Left kidney (tissue), 2 donors: ENCODE data around the gene TBCEL. TPM values are rescaled to one million over a fixed set of nuclear protein-coding genes. Genes with fewer than 3 reads are reported as not detected.
"Not testable (repeated sequence)": the region's sequence is repeated elsewhere in the genome, so short reads cannot be mapped to it uniquely, and the experiment has no call there.

Source experiments
- DNase-seq: peaks from one replicate; pipeline ENCODE4 v3.0.0-alpha.2; 2013
- polyA plus RNA-seq: library from polyadenylated mRNA; unstranded; fragments of 120-200 nt; gene quantifications from one replicate; pipeline ENCODE4 v1.2.1, GENCODE V29; 2013; ENCODE audit not compliant: insufficient read length

TBCEL gene
- polyA plus RNA-seq, 1 donor: 28.7 TPM

DNA sequence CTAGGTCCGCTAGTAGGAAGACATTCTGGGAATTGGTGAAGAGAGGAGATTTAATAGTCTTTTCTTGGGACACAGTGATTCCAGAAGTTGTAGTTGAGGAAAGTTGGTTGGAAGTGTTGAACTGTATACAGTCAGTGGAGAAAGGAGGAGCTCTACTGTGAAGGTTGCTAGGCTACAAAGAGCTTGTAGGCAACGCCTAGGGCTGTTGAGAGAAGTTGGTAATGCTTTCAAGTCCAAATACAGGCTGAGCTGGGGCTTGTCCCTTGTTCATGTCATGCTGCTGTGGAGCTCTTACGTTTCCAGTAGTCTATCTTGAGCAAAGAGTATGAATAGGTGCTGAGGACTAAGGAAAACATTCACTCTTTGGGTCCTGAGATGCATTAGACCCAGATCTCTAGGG lies 1.1 kb downstream of the TBCEL start:
- no peak for DNase-seq

DNA sequence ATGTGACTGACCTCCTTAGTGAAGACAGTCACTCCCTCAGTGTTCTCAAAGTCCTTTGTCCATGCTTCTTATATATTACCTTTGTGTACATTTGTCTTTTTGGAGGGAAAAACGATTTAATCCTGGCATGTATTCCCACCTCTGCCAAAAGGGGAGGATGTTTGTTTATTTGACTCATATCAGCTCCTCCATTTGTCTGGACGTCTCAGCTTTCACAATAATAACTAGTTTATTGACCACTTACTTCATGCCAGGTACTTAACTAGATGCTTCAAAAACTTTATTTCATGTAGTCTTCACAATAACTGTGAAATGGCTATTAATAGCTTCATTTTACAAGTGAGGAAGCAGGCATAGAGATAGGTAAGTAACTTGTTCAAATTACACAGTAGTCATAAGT lies 5.3 kb downstream of the TBCEL start:
- DNase-seq: no peak

DNA sequence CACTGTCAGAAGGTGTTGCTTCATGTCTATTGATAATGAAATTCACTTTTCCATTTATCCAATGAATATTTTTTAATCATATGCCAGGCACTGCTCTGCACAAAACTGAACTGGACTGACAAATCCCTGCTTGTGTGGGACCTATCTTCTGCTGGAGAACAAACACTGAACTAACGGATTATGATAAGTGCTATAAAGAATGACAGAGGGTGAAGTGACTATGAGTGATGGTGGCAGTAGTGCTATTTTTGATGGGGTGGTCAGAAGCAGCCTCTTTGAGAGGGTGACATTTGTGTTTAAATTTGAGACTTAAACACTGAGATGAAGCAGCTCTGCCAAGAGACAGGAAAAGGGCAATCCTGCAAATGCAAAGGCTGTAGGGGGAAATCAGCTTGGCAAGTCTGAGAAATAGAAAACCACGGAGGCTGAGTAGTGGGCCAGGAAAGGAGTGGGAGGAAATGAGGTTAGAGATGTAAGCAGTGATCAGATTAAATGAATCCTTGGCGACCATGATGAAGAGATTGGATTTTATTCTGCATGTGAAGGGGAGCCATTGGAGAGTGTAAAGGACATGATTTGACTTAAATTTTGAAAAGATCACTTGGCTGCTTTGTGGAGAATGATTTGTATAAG lies 6.0 kb downstream of the TBCEL start:
- DNase-seq: no peak

DNA sequence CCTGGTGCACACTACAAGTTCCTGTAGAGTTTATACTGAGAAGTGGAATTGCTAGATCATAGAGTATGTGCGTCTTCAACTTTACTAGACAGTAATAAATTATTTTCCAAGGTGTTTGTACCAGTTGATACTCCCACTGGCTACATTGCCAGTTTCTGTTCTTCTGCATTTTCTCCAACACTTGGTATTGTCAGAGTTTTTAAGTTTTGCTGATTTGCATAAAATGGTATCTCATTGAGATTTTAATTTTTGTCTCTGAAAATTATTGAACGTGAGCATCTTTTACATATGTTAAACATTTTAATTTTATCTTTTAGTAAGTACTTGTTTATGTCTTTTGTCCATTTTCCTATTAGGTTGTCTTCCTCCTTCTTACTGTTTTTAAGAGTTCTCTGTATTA lies 7.3 kb downstream of the TBCEL start:
- DNase-seq: no peak

DNA sequence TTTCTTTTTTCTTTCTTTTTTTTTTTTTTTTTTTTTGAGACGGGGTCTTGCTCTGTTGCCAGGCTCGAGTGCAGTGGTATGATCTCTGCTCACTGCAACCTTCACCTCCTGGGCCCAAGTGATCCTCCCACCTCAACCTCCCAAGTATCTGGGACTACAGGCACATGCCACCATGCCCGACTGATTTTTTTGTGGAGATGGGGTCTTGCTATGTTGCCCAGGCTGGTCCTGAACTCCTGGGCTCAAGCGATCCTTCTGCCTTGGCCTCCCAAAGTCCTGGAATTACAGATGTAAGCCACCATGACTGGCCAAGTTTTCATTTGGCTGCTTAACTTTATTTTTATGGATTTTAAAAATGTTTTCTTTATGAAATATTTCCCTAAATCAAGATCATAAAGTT lies 7.7 kb downstream of the TBCEL start:
- not testable (repeated sequence) for DNase-seq

DNA sequence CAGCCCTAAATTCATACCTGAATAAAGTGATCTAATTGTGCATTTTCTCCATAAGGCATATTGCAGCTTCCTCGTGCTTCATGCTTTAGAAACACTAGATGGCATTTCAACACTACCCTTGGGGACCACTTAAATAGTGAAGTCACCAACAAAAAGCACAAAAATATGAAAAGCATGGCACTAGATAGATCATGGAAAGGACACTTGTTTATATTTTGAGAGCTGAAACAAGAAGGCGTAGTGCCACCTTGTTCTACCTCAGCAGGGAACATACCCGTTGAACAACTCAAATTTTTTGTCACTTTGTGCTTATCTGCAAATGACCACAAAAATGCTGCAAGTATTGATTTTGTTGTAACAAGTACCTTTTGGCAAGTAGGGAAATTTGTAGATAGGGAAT lies 8.6 kb downstream of the TBCEL start:
- no peak for DNase-seq

DNA sequence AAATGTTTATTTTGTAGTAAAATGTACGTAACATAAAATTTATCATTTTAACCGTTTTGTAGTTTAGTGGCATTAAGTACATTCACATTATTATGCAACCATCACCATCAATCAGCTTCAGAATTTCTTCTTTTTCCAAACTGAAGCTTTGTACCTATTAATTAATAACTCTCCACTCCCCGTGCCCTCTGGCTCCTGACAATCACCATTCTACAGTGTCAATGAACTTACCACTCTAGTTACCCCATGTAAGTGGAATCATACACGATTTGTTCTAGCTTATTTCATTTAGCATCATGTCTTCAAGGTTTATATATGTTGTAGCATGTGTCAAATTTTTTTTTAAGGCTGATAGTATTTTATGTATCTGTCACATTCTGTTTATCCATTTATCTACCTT lies 9.7 kb downstream of the TBCEL start:
- DNase-seq: no peak

DNA sequence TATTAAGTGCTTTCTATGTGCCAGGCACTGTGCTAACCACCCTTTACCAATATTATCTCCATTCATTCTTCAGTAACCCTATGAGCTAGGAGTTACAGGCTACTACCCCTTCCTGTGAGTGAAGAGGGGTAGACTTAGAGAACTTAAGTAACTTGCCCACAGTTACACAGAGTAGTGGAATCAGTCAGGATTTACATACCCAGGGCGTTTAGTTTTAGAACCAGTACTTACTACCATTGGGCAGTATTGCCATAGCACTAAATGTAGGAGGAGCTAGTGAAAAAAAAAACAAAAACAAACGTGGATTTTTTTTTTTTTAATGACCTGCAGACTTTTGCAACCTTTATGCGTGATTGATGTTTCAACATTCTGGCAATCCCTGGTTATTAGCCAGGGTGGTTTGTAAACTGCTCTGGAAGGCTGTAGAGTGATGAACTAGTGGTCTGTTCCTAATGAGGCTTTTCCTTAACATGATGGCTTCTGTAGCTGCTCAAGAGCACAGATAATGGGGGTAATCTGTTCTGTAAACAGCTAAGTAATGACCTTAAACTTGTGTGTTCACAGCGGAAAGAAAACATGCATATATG lies 11.4 kb downstream of the TBCEL start:
- DNase-seq: no peak

DNA sequence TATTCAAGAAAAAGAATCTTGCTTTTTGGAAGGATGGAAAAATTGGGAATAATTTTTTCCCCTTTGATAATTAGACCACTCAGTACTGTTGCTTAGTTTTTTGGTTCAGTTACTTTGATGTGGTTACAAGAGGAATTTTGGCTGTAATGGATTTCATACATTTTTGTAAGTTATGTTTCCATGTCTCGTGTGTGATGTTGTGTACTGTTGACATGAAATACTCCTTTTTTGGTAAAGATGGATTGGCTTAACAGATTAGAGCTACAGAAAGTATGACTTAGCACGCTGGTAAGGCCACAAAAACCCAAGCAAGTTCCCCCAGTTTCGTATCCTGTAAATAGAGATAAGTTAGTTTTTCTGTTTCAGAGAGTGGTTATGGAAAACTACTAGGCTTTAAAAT lies 11.9 kb downstream of the TBCEL start:
- DNase-seq: no peak

DNA sequence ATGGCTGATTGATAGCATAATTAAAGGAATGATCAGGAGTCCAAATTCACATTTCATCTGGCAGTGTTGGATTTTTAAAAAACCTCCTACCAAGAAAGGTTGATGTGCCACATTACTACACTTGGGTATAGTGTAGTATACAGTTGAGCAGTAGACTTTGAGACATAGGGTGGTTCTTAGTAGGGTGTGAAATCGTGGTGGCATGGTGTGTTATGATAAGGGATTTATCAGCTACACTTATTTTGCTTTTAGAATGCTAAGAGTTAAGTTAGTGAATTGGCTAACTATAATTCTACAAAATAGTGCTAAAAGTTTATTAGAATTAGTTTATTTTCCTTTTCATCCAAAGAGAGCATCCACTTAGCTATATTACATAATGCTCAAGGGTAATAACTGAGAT lies 13.1 kb downstream of the TBCEL start:
- no peak for DNase-seq

DNA sequence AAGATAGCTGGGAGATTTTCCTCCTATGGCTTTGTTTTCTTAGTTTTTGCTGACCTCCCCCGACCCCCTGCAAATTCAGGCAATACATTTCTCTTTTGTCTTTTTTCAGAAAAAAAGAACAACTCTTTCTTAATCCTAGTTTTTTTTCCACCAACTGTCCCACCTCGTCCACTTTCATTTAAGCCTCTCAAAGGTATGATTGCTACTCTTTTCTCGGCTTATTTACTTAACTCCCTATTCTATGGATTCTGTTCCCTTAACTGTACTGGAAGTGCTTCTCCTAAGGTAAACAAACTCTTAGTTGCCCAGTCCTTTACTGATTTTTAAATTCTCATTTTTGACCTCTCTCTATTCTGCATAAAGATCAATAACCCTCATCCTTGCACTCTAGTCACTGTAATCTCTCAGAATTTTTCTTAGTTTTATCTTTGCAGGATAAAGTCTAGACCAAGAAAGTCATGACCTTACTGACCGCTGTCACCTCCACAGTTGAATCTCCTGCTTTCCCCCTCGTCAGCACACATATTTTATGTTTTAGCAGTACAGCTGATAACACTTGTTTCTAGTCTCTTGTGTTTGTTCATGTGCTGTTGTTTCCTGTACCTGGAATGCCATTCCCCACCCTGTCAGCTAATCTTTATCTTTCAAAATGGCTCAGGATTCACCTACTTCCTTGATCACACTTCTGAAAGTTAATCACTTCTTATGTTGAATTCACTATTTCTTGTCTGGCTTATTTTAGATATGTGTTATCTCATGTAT lies 14.9 kb downstream of the TBCEL start:
- no peak for DNase-seq

DNA sequence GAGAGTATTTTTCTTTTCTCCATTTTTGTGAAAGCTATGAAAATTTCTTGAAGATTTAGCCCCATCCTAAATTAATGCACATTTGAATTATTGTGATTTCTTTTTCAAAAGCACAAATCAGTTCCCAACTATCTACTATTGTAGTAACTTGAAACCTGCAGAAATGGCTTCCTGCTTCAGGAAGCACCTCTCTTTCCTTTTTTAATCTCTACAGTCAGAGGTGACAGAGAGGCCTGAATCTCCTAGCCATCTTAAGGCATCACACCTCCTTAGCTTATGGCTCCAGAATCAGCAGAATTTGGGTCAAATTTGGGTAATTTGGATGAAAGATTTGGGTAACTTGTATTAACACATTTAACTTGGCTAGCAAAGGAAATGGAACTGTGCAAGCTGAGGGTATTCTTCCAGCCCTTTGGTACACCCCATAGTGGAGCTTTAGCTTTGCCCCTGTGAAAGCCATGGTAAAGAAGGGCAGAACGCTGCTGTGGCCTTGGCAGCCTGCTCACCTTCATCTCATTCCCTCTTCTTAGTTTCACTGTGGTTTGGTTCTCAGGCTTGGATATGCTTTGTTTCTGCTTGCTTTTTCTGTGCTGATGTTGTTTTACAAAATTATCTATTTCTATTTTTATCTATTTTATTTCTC lies 16.2 kb downstream of the TBCEL start:
- no peak for DNase-seq

DNA sequence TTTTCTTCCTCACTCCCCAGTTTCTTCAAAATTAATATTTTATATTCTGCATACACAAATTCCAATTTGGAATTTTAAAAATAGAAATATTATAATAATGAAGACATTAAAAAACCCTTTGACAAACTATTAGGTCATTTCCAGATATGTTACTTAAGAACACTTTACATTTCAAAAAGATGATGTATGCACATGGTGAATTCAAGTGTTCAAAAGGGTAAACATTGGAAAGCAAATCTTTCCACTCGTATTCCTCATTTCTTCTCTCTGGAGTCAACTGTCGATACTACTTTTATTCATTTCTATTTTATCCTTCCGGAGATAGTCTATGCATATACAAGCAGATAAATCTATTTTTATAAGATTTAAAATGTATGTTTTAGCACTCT lies 16.7 kb downstream of the TBCEL start:
- DNase-seq: no peak

DNA sequence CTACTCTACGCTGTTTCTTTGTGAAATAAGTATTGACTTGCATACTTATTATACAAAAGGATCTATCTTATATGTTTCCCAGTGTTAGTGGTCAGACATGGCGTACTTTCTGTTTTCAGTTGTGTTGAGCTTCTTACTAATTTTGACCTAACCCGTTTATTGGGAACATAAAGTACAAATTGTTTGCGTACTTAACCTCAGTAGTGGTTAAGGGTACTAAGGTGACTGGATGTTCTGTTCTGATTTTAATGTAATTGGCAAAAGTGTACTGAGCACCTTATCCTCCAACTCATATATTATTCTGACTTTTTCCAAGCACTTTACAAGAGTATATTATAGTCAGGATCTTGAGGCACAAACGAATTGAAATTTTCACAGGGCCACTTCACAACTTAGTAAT lies 17.2 kb downstream of the TBCEL start:
- no peak for DNase-seq

DNA sequence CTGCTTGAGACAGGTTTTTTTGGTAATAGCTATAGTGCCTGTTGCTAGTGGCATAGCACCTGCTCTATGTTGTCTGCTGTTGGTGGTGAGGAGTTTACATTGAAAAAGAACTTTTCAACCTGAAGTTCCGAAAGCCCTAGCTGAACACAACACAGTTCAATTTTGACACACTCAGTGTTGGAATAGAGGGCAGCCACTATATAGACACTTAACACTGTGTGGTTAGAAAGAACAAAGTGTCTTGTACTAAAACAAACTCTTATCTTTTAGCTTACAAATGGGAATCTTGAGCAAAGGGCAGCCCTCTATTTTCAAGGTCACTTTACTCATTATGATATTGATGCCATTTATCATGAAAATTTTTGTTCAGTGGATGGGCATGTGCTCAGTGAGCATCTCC lies 18.4 kb downstream of the TBCEL start:
- no peak for DNase-seq

DNA sequence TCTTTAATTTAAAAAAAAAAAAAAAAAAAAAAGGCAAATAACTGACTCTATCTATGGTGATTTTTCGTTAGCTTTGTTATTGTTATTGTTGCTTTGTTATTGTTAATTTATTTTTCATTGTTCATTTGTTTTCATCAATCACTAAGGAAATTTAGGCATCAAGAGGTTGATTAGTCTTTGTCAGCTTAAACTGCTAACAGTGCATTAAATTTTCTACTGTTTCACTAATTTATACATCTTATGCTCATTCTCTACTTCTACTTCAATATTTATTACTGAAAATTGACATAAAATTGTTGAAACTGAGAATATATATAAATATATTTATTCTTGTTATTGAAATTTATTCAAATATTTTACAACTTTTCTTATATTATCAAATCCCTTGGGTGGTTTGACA lies 24.0 kb downstream of the TBCEL start:
- no peak for DNase-seq

DNA sequence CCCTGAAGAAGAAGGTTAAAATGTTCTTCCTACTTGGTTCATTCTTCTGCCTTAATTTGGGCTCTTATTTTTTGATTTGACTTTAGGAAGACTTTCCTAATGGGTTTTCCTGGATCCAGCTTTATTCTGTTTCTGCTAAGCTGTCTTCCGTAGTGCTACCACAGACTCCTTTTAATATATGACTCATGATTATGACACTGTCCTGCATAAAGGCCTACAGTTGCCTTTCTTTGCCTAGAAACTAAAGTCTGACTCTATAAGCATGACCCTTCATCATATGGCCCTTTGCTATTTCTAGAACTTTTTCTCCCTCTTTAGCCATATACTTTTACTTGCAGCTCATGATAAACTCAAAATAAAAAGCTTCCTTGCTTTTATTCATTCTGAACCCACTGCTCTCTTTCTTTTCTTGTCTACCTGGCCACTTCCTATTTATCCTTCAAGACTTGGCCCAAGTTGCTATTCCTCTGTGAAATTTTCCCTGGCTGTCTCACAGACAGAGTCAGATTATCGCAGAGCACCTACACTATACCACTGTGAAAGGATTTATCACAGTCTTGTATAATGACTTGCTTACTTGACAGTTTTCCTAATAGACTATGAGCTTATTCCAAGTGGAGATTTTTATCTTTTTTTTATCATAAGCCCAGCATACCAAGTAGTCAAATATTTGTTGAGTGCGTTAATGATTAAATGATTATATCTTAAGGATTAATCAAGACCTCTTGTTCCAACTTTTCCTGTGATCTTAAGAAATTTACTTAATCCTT lies 24.7 kb downstream of the TBCEL start:
- no peak for DNase-seq

DNA sequence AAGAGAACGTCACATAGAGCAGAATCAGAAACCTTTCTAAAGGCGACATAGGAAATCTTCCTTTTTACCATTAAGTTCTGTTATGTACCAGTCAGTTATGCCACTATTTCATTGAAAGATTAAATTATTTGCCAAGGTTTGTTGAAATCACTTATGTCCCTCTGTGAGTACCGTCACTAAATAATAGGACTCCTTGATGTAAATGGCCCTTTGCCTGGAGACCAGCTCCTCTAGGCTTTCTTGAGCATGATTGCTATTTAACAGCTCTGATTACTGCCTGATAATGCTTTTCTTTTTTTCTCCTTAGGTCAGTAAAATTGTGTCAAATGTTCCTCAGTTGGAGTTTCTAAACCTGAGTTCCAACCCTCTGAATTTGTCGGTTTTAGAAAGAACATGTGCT lies 29.3 kb downstream of the TBCEL start:
- DNase-seq: no peak

DNA sequence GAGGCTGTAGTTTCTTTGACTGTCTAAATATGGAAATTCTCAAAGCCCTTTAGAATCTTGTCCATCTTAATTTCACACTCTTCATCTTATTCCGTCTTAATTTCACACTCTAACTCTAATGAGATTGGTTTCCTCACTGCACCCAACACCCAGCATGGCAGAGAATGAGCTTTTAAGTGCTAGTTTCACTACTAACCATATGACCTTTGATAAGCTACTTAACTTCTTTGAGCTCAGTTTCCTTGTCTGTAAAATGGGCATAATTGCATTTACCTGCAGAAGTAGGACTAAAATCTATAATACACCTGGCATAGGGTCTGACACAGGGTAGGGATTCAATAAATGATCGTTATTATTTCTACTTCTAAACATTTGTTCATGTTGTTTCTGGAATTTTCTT lies 30.4 kb downstream of the TBCEL start:
- no peak for DNase-seq

DNA sequence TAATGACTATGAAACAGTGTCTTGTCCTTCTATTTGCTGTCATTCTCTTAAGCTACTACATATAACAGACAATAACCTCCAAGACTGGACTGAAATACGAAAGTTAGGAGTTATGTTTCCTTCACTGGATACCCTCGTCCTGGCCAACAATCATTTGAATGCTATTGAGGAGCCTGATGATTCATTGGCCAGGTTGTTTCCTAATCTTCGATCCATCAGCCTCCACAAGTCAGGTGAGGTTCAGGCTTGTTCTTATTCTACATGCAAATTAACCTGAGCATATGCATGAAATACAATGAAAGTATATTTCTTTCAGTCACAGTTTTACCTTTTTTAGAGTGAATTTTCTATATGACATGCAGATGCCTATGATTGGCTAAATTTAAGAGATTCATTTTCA lies 31.2 kb downstream of the TBCEL start:
- no peak for DNase-seq

DNA sequence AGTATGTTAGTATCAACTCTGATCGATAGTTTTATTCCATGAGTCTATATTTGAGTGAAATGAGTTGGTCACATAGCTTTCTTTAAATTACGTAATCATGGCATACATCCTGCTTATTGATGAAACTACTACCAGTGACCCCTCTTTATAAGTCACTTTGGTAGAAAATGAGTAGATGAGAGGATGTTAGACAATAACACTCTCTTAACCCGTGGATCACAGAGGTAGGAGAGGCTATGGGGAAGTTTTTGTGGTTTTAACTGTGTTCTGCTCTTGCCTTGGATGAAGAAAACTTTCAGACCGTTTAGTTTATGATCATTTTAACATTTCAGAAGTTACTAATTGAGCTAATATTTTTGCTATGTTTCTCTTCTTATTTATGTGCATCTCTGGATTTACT lies 34.0 kb downstream of the TBCEL start:
- no peak for DNase-seq

DNA sequence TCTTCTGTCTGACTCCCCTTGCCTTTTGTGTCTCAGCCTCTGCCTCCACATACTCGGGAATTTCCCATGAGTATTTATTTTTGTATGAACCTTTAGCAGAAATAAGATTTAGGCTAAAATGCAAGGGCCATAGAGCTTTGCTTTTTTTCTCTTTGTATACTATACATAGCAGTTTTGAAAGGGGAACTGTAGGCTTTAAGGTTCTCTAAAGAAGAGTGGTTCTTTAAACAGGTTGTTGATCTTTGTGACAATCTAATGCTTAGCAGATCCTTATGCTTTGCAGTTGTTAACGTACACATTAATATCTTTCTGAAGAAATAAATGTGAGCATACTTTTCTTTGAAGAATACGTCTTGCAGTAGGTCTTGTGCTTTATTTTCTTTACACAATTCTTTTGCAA lies 35.0 kb downstream of the TBCEL start:
- DNase-seq: no peak

DNA sequence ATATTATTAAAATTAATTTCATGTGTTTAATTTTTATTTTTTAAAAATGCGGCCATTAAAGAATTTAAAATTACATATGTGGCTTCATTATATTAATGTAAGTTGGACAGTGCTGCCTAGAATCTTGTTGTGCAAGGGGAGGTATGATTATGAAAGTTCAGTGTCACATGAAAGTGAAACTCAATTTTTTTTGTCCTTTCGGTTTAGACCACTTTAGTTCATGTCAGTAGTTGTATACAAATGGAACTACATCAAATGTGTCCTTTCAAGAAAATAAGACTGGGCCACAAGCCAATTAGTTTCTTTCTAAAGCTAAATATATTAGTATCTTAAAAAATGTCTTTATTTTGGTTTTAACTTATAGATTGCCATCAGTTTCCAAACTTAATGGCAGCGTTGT lies 35.7 kb downstream of the TBCEL start:
- DNase-seq: no peak
